Esophagus squamous epithelium (tissue), 4 donors: Measurements from ENCODE around the gene DSC2.

ENCODE experiments used
- POLR2A ChIP-seq, 4 donors: fragments of 450-650 bp; IDR thresholded peaks; one replicate each; pipeline ENCODE4 v1.6.1; 2017; ENCODE audit warnings: antibody characterized with exemption in 4 of 4, mild to moderate bottlenecking in 4 of 4, moderate library complexity in 3 of 4
- TF ChIP-seq, protein P1 (sequence below), 6 experiments: fragments of 450-650 bp in 4 of 6; fragments of 200-600 bp in 2 of 6; sonication (generic) in 2 of 6; IDR thresholded peaks; one replicate each; pipeline ENCODE4 v1.5.1; 2016 to 2019; ENCODE audit warnings: antibody characterized with exemption in 6 of 6, mild to moderate bottlenecking in 4 of 6, moderate library complexity in 4 of 6

- TF ChIP-seq, protein P1, sequence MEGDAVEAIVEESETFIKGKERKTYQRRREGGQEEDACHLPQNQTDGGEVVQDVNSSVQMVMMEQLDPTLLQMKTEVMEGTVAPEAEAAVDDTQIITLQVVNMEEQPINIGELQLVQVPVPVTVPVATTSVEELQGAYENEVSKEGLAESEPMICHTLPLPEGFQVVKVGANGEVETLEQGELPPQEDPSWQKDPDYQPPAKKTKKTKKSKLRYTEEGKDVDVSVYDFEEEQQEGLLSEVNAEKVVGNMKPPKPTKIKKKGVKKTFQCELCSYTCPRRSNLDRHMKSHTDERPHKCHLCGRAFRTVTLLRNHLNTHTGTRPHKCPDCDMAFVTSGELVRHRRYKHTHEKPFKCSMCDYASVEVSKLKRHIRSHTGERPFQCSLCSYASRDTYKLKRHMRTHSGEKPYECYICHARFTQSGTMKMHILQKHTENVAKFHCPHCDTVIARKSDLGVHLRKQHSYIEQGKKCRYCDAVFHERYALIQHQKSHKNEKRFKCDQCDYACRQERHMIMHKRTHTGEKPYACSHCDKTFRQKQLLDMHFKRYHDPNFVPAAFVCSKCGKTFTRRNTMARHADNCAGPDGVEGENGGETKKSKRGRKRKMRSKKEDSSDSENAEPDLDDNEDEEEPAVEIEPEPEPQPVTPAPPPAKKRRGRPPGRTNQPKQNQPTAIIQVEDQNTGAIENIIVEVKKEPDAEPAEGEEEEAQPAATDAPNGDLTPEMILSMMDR (IDR thresholded peaks at IDR 0.05): no peak
- TF ChIP-seq POLR2A (IDR thresholded peaks at IDR 0.05): no peak
These were observed 46.4 kb upstream of the DSC2 start for GRCh38 chr18:31148600-31148999.
